RPMI7951 (cell line): ENCODE data around the gene GRAMD2A. TPM values are rescaled to one million over a fixed set of nuclear protein-coding genes. Genes with fewer than 3 reads are reported as not detected.
A peak's percentile ranks its signal among the peaks of the same experiment; 100 is the strongest.

Source experiments
- DNase-seq: peaks from one replicate; pipeline ENCODE4 v3.0.0-alpha.2; 2012; ENCODE audit warnings: low read depth
- total RNA-seq: library from RNA; depleted of rRNA; stranded (reverse); fragments of >200 nt; shearing (Covaris generic); gene quantifications from 2 replicates; pipeline ENCODE4 v1.2.3, GENCODE V29; 2014; rRNA removed

Gene GRAMD2A
- total RNA-seq: not detected in 2 replicates

GRCh38 chr15:72197460-72198355 is at the start of gene GRAMD2A:
Gene GRAMD2A (minus strand): TSS chr15:72197787.
- DNase-seq: peak; percentile 57

DNA sequence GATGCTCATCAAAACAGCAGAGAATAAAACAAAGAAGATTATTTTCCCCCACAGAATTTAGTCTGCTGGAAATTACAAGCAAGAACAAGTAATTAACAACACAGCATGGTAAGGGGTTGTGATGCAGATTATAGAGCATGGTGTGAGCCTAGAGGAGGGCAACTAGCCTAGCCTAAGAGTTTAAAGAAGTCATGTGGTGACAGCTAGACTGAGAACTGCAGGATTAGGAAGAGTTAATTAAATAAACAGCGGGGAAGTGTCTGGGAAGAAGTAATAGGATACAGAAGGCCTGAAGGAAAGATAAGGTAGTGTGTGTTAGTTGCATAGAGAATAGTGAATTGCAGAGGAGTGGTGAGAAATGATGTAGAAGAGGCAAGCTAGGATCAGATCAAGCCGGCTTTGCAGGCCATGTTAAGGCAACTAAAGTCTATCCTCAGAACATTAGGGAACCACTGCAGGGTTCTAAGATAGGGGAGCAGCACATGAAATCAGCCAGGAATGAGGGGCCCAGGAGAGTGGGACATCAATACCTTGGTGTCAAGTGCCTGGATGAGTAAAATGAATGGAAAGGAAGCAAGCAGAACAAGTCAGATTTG is 45.3 kb upstream of the GRAMD2A start:
- DNase-seq: no peak

DNA sequence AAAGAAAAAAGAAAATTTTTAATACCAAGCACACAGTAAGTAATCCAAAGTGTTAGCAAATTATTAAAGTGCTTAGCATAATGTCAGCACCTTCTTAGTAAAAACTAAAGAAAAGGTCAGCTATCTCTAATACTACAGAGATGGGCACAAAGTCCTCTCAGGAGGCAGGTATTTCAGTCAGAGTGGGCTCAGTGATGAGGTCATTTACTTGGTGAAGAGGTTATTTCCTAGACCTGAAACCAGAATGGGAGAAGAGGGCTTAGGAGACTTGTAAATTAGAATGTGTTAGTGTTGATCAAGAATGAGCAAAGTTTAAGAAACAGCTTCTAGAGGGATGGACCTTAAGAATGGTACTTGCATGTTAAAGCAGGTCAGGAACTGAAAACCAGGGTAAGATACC is 42.1 kb upstream of the GRAMD2A start:
- DNase-seq: no peak

DNA sequence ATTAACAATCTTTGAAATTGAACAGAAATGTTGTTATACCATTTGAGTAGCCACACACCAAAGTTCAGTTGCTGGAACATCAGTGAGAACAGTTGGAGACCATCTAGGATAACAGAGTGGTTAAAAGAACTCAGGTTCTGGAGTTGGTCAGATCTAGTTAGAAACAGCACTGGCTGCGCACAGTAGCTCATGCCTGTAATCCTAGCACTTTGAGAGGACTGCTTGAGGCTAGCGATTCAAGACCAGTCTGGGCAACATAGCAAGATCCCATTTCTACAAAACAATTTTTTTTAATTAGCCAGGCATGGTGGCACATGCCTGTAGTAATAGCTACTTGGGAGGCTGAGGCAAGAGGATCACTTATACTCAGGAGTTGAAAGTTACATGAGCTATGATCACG is 41.0 kb upstream of the GRAMD2A start:
- no peak for DNase-seq

DNA sequence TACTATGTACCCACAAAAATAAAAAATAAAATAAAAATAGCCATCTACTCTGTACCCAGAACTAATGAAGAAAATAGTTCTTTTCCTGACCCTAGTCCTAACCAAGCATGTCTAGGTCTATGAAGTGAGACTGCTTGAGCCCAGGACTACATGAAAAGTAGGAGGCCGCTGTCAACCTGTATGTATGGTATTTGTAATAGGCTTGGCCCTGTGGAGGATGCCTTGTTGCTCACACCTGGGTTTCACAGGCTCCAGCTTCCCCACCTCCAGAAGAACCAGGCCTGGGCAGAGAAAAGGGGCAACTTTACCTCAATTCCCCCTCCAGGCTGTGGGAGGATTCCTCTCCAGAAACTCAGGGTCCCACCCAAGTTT is 40.3 kb upstream of the GRAMD2A start:
- DNase-seq: no peak

GRCh38 chr15:72237029-72237852 is 39.7 kb upstream of the GRAMD2A start:
- peak; percentile 99 for DNase-seq

DNA sequence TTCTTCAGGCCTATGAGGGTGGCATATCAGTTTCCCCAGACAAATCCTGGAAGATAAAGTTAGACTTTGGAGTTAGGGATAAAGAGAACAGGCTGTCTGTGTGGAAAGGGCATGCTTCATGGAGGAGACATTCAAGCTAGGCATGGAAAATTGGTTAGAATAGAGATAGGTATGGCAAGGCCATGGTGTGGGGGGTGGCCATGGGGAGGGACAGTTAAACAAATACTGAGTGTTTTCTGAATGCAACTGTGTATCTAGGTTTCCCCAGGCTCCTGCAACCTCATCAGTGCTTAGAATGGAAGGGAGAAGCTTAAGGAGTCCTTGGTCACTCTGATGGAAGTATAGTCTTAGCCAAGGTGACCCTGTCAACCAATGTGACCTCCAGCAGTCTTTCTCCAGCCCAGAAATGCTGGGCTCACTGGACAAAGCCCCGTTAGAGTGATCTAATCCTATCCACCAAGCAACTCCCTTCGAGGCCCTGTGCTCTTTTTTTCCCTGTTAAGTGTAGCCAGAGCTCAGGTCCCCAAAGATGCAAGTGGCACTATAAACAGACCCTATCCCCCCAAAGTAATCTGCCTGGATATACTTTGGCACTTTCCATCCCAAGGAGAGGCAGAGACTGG is 38.9 kb upstream of the GRAMD2A start:
- no peak for DNase-seq

- DNase-seq: no peak
Measured at GRCh38 chr15:72235298-72235697, 37.7 kb upstream of the GRAMD2A start.

DNA sequence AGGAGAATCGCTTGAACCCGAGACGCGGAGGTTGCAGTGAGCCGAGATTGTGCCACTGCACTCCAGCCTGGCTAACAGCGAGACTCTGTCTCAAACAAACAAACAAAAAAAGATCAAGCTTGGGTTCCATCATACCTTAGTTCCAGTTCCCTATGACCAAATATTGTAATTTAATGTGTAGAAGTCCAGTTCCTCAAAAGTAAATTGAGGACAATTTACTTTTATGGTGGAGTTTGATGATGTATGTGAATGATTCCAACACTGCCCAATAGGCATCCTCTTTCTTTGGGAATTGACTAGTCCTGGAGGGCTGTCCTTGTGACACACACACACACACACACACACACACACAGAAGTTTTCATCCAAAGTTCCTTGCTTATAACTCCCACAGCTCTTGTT is 36.2 kb upstream of the GRAMD2A start:
- DNase-seq: no peak

- DNase-seq: peak; percentile 88
Measured at GRCh38 chr15:72231833-72232478, 34.4 kb upstream of the GRAMD2A start.

DNA sequence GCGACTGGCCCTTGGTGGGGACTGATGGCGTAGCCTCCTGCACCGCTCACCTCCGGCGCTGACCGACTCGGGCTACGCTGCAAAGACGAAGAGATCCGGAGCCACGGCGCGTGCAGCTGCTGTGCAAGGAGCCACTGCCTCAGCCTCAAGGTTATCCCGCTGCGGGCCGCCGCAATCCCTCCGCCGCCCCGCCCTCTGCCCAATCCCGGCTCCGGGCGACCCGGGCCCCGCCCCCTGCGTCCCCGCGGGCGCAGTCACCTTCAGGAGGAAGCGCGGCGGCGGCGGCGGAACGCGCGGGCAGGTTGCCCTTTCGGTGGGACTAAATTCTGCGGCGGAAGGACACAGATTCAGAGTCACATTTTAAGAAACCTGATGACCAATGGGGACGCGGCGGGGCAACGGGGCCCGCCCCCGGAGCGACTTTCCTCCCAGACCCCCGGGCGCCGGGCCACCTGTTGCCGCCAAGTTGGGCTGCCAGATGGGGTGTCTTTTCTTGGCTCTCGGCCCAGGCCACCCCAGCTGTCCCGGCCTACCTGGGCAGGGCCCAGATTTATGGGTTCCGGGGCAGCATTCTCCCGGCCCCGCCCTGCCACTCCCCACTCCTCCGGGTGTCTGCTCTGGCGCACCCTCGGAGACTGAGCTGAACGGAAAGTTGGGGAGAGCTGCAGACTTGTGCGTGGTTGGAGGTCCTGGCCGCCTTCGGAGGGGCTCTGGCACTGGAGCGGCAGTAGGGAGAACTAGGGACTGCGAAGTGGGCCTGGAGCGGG is 33.7 kb upstream of the GRAMD2A start, which contains the start of gene PKM:
Gene PKM, minus strand, starts transcription at position 125 of the 767 bp plus-strand sequence. CDS start 12,093 bp downstream, outside the sequence.
- peak; percentile 99 for DNase-seq

DNA sequence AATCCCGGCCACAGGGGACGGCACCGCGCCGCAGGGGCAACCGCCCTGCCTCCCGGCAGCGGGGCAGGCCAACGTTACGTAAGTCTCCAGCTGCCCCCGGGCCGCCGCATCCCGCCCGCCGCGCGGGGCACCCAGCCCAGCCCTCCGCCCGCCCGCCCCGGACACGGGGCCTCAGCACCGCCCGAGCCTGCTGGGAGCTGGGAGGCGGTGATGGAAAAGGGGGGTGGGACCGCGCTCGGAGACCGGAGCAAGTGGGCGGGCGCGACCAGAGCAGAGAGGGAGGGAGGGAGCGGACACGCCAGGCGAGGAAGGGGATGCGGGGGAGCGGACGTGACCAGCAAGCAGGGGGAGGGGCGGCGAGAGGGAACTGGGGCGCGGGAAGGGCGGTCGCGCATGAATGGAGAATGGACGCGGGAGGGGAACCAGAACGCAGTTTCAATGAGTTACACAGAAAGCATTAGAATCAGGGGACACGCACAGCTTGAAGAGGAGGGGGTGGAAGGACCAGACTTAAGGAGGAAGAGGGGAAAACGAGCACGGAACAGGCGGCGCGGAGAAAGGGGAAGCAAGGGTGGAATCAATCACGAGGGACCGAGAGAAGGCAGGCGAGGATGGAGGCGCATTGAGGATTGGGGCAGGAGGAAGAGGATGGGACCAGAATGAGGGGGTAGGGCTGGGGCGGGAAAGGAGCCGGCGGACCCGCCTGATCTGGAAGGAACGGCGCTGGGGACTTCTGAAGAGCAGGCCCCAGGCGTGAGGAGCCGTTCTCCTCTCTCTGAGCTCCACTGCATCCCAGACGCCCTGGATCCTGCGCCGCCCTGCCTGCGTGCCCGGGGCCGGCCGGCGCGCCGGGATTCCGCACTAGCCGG is 32.8 kb upstream of the GRAMD2A start:
- DNase-seq: peak; percentile 94

GRCh38 chr15:72229947-72230196 is 32.3 kb upstream of the GRAMD2A start:
- no peak for DNase-seq

DNA sequence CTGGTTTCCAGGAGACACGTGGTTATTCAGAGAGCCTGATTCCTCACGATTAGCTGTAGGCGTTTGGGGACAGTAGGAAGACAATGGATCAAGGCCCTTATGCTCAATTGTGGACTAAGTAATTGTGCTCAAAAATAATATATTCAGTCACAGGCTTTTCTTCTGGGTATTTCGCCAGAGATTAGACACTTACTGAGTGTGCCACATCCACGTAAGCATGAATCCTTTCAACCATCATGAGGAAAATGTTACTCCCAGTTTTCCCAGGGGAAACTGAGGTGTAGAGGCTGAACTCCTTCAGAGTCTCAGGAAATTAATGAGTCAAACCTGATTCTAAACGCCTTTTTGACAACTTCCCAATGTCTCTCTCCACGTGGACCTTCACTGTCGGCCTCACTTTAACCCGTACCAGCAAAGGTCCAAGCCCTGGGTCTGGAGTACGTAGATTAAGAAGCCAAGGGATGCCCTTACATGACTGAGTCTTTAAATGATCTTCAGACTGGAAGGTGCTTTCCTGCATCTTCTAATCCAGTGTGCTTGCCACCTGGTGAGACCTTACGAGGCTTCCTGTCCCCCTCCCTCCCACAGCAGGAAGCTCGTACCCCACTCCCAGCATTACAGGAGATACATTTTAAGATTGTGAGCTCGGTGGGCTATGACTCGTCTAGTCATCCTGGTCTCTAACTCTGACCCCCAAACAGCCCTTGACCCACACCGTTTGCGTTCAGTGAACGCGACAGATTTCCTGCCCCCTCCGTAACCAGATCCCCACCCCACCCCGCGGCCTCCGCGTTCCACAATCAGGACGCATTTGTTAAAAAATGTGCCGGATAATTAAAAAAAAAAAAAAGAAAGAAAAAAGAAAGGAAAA is 31.7 kb upstream of the GRAMD2A start:
- DNase-seq: no peak

DNA sequence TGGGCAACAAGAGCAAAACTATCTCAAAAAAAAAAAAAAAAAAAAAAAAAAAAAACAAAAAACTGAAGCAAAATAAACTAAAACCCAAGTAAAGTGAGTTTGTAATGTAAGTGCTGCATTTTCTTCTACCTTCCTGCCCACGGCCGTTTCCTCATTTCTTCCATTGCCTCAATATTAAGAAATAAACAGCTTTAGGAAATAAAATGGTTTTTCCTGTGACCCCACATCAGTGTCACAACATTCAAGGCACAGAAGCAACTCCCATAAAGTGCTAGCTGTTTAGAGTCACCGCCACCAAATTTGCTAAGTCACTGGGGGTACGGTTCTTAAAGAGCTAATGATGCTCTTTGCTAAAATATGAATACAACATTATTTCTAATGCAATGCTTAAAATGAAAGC is 30.1 kb upstream of the GRAMD2A start:
- DNase-seq: peak; percentile 31

- peak; percentile 92 for DNase-seq
Measured at GRCh38 chr15:72227192-72227586, 29.6 kb upstream of the GRAMD2A start.

DNA sequence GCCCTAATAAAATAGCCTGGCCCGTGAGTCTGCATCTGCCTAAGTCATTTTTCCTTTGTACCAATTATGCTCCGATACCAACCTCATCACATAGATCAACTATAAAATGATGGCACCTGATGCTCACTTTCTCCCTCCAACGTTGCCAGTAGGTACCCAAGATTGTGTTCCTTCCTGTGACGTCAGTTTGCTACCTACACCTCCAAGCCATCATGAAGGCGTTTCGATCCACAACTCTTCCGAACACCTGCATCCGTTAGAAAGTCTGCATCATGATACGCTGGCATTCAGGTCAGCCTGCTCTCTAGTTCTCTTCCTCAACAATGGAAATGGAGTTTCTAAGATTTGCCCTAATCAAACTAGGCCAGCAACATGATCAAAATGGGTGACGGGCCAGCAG is 25.7 kb upstream of the GRAMD2A start:
- DNase-seq: no peak

- DNase-seq: peak; percentile 80
Measured at GRCh38 chr15:72222393-72222792, 24.8 kb upstream of the GRAMD2A start.

DNA sequence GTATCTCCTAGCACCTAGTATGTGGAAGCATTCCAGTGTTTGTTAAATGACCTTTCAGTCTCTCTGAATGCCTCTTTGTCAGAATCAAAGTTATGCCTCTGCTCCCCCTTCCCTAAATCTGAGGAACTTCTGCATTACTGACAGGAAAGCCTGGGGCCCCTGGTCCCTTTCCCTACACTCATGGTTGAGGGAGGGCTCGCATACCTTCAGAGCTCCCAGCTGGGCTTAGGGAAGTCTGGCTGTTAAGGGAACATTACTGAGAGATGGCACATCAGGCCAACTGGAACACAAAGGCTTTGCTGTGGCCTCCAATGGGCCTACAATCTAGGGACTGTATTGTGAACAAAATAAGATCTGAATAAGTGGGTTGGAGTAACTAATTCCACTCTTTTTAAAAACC is 23.1 kb upstream of the GRAMD2A start:
- no peak for DNase-seq
